ENCODE measurements around the gene GAK.
"Not testable (repeated sequence)": the region's sequence is repeated elsewhere in the genome, so short reads cannot be mapped to it uniquely, and the experiment has no call there.

Gene GAK

GRCh38 chr4:952881-953573 lies 20.9 kb upstream of the GAK start:
- DNase-seq (ENCODE audit: low read depth) = no peak

- no peak for DNase-seq (ENCODE audit: low read depth)
Observed at GRCh38 chr4:951594-952468, 19.7 kb upstream of the GAK start.

DNA sequence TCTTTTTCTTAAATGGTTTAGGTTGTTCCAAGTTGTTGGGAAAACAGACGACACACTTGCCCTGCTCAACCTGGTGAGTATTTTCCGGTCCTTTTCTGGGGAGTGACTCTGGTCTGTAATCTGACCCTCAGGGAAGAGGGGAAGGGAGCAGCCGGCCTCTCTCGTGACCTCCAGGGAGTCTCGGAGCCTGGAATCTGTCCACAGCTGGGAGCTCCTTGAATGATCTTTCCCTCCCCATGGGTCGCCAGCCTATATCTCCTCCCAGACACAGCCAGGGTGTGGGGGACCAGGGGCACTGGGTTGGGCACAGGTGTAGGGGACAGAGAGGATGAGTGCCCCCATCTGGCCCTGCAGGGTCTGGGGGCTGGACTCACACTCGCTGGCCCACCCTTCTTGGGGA lies 19.1 kb upstream of the GAK start:
- DNase-seq (ENCODE audit: low read depth) = no peak

GRCh38 chr4:950136-951020 lies 18.3 kb upstream of the GAK start:
- DNase-seq (ENCODE audit: low read depth) = no peak

DNA sequence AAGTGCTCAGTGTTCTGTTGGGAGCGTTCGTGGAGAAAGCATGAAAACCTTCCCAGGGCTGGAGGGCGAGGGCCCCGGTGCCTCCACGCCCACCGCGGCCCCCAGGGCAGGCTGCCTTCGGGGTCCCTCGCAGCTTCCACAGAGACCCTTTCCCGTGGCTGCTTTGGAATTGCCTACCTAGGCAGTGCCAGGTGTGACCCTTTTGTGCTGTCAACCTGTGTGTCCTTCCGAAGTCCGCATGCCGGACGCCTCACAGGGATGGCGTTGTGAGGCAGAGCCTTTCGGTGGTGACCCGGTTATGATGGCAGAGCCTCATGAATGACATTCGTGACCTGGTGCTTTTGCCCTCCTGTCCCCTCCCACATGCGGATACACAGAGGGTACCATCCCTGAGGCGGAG lies 17.5 kb upstream of the GAK start:
- no peak for DNase-seq (ENCODE audit: low read depth)

DNA sequence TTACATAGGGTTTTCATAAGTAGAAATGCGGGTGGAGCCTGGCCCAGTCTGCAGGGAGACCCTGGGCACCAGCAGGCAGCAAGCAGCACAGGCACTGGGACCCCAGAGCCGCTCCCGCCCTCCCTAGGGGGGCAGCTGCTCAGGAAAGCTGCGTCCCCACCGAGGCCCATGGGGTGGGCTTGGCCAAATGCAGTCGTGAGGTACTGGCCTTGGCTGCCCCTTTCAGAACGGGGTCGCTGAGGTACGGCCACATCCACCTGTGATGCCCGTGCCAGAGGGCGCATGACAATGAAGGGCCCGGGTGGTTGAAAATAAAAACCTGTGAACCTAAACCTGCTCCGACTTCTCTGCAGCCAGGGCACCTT lies 16.8 kb upstream of the GAK start:
- DNase-seq (ENCODE audit: low read depth) = no peak

DNA sequence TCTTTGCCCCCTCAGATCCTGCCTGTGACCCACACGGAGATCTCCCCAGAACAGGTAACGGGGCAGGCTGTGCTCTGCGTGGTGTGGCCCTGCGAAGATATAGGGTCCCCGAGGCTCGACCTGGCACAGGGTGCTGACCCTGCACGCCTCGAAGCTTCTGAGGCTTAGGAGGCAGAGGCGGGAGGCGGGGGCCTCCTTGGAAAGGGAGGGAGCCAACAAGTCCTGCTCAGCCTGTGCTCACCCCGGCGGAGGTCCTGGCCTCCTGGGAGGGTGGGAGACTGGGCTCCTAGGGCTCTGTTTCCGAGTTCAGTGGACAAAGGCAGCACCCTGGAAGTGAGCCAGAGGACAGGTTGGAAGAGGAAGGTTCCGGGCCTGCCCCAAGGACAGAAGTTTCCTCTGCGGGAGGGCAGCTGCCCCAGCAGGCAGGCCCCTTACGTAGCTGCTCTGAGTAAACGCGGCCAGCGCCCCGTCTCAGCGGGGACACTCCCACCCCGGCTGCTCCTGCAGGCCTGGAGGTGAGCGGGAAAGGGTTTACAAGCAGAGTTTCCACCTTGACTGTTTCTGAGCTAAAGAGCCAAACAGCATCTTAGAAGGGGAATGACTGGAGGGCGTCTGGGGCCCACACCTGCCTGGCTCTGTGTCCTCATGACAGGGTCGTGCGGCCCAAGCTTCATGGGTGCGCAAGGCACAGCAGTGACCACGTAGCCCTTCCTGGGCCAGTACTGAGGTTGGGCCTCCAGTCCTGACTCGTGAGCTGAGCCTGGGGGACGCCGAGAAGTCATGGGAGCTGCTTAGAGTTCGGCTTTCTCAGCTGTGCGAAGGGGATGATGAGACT lies 16.2 kb upstream of the GAK start:
- DNase-seq (ENCODE audit: low read depth) = no peak

DNA sequence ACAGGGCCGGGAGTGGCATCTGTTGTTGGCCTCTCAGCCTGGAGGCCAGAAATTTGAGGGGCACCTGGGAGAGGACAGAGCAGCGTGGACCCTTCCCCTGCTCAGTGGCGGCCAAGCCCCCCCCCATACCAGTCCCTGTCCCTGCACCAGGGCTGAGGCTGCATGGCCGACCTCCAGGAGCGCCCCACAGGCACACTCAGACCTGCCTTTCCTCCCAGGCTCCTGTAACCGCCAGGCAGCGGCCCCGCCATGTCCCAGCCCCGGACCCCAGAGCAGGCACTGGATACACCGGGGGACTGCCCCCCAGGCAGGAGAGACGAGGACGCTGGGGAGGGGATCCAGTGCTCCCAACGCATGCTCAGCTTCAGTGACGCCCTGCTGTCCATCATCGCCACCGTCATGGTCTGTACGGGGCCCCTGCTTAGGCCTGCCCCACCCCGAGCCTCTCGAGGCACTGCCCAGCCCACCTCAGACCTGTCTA lies 15.4 kb upstream of the GAK start:
- DNase-seq (ENCODE audit: low read depth) = no peak

DNA sequence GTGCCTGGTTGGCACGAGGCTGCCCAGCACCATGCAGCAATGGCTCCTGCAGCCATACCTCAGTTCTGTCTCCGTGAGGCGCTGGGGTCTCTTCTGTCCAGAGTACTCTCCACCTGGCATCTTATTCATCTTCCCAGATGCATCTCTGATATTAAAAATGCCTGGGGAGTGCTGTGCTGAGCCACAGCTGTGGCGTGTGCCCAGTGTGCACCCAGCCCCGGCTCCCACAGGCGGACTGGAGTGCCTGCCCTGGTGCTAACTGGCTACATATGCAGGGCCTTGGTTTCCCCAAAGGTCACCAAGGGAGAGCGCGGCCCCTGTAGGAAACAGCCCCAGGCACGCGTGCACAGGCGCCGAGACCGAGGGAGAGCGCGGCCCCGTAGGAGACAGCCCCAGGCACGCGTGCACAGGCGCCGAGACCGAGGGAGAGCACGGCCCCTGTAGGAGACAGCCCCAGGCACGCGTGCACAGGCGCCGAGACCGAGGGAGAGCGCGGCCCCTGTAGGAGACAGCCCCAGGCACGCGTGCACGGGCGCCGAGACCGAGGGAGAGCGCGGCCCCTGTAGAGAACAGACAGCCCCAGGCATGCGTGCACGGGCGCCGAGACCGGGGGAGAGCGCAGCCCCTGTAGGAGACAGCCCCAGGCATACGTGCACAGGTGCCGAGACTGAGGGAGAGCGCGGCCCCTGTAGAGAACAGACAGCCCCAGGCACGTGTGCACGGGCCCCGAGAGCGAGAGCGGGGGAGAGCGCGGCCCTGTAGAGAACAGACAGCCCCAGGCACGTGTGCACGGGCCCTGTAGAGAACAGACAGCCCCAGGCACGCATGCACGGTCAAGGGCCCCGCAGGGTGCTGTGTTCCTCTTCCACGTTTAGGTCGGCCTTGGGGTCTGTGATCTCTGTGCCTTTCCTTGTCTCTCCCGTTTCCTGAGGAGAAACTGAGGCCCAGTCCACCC lies 14.7 kb upstream of the GAK start:
- no peak for DNase-seq (ENCODE audit: low read depth)

- no peak for DNase-seq (ENCODE audit: low read depth)
Observed at GRCh38 chr4:946103-946450, 14.0 kb upstream of the GAK start.

DNA sequence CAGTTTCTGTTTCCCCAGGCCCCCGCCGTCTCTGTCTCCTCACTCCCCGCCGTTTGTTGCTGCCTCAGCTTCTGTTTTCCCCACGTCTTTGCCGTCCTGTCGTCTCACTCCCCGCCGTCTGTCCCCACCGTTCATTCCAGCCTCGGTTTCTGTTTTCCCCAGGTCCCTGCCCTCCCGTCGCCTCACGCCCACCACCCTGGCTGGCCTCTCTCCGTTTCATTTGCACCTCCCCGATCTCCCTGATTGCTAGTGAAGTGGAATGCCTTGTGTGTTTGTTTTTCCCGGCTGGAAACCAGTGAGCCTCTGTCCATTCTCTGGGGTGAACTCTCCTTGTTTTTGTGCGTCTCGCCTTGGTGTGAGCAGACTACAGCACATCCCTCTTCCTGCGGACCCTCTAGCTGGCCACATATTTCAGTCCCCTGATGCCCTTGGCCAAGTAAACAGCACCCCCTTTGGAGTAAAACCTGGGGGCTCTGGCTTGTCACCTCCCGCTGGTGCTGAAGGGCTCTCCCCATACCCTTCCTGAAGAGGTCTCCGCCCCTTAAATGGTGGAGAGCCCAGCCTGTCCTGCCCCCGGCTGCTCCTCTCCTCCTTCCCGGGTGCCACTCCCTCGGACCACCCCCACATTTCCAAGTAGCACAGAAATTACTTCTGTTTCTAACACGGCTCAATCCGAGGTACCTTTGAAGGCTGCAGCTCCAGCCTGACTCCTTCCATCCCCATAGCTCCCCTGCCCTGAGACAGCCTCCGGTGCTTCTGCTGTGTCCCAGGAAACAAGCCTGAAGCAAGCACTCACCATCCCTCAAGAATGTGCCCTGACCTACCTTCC lies 13.4 kb upstream of the GAK start:
- DNase-seq (ENCODE audit: low read depth) = no peak

GRCh38 chr4:939508-939907 lies 7.4 kb upstream of the GAK start:
- DNase-seq (ENCODE audit: low read depth) = not testable (repeated sequence)

GRCh38 chr4:932713-933070 lies 576 bp upstream of the GAK start:
- no peak for DNase-seq (ENCODE audit: low read depth)

DNA sequence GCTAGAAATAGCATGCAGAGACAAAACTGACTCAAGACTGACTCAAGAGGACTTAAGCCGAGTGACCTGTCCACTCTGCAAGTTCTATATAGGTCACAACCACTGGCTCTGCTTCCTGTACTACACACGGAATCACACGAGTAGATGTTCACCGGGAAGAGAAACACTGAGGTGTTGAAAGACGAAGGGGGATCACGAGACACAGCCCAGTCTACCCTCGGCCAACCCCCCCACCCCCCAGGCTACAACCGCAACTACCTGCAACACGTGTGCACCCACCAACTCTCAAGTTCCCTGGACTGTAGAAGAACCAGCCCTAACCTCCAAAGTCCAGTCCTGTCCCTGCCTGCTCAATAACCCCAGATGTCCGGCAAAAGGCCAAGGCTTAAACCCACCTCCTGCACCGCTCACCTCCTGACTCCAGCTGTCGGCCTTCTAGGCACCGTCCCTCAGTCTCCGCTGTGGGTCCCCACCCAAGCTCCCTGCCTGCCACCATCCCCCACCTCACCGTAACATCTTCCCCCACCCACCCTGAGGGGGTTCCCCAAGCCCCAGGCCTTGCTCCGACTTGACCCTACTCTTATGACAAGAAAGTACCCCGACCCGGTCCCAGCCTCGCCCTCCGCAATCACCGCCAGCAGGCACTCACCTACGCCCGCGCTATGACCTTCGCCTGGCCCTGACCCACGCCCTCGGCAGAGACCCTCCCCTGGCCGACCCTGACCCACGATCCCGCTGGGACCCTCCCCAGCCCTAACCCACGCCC lies 739 bp downstream of the GAK start:
- DNase-seq (ENCODE audit: low read depth) = peak; percentile 49

GRCh38 chr4:930827-931193 lies 1.3 kb downstream of the GAK start:
- DNase-seq (ENCODE audit: low read depth) = no peak

DNA sequence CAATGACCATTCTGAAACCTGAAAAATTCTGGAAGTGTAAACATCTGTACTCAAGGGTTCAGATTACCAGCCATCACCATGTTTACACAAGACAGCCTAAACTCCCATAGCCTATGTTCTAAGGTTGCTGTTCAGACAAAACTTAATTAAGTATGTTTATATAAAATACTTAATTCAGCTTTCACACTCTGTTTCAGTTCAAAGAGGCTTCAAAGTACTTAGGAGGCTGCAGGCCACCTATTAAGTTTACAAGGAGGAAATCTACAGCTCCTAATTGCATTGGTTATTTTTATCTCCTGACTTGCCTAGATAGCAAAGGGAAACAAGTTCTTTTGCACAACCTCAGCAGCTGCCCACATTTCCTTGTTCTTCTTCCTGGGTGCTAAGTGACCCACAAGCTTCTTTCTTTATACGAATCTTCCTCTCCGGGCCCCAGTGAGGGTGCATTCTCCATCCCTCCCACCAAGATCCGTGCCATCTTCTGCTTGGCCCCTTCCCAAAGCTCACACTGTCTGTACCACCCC lies 2.0 kb downstream of the GAK start:
- no peak for DNase-seq (ENCODE audit: low read depth)

DNA sequence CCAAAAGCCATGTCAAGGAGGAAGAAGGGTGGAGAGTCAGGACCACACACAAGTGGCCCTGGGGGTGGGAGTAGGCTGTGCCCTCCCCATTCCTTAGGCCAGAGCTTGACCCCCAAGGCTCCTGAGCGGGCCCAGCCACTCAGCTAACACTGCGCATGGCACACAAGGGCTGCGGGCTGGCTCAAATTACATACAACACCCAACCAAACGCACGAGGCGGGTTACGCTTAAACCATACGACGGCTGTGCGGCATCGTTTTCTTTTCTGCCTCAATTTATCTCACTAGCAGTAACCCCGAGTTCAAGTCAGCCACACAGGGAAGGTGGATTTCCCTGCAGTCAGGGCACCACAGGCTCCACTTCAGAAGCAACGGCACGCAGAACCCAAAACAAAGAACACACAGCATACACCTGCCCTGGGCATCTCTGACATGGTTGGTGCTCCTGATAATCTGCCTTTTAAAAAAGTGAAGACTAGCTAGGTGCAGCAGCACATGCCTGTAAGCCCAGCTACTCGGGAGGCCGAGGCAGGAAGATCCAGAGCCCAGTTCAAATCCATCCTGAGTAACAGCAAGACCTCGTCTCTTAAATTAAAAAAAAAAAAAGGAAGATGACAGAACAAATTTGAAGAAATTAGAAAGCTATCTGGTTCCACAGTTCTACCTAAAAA lies 2.9 kb downstream of the GAK start:
- no peak for DNase-seq (ENCODE audit: low read depth)

- not testable (repeated sequence) for DNase-seq (ENCODE audit: low read depth)
Observed at GRCh38 chr4:927566-927965, 4.5 kb downstream of the GAK start.
